CD4-positive, alpha-beta T cell treated with Interleukin-6 at 100 ng/mL for 8 hours (primary cell): ENCODE measurements around the gene CD84.
"Not testable (repeated sequence)": the region's sequence is repeated elsewhere in the genome, so short reads cannot be mapped to it uniquely, and the experiment has no call there.

Source experiments
- DNase-seq: peaks from one replicate; pipeline ENCODE4 v3.0.0-alpha.2; 2020; ENCODE audit warnings: mixed read lengths, low spot score

The CD84 gene

GRCh38 chr1:160569806-160570205, 9.5 kb downstream of the CD84 start:
- no peak for DNase-seq

DNA sequence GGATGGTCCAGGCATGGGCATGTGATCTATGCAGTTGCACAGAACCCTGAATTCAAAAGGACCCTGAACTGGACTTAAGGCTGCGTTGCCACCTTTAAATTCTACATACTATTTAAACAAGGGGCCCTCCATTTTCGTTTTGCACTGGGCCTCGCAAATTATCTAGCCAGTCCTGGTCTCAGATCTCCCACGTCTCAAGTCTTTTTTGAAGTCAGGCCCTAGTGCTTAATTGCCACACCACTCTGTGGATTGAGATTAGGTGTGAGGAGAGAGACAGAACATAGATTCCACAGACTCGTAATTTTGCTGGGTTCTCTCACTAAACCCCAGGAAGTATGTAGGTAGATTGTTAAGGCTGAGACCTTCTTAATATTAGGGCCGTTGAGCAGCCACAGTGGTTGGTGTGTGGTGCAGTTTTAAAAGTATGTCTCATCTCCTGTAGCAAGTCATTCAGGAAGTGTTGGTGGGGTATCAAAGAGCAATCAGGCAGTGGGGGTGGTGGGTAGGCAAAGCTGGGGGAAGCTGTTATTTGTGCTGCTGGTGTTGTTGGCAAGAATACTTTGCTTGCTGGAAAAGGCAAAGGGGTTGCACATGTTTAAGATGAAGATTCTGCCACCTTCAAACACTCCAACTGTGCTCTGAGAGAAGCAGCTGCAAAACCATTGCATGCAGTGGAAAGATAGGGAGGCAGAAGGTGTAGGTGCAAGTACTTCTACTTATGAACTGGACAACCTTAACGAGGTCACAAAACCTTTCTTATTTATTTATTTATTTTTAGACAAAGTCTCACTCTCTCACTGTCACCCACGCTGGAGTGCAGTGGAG, 11.2 kb downstream of the CD84 start:
- peak; percentile 89 for DNase-seq

GRCh38 chr1:160567341-160567740, 12.0 kb downstream of the CD84 start:
- DNase-seq, result no peak

GRCh38 chr1:160565564-160565963, 13.7 kb downstream of the CD84 start:
- no peak for DNase-seq

GRCh38 chr1:160563230-160563629, 16.1 kb downstream of the CD84 start:
- DNase-seq, result not testable (repeated sequence)

DNA sequence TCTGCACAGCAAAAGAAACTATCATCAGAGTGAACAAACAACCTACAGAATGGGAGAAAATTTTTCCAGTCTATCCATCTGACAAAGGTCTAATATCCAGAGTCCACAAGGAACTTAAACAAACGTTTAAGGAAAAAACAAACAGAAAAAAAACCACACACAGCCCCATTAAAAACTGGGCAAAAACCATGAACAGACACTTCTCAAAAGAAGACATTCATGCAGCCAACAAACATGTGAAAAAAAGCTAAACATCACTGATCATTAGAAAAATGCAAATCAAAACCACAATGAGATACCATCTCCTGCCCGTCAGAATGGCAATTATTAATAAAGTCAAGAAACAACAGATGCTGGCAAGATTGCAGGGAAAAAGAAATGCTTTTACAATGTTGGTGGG, 16.6 kb downstream of the CD84 start:
- DNase-seq, result not testable (repeated sequence)

DNA sequence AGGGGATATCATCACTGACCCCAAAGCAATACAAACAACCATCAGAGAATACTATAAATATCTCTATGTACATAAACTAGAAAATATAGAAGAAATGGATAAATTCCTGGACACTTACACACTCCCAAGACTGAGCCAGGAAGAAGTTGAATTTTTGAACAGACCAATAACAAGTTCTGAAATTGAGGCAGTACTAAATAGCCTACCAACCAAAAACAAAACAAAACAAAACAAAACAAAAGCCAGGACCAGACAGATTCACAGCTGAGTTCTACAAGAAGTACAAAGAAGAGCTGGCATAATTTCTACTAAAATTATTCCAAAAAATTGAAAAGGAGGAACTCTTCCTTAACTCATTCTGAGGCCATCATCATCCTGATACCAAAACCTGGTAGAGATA, 18.5 kb downstream of the CD84 start:
- no peak for DNase-seq

- no peak for DNase-seq
Observed at GRCh38 chr1:160560045-160560705, 19.1 kb downstream of the CD84 start.

- DNase-seq, result not testable (repeated sequence)
Observed at GRCh38 chr1:160559437-160559836, 19.9 kb downstream of the CD84 start.

DNA sequence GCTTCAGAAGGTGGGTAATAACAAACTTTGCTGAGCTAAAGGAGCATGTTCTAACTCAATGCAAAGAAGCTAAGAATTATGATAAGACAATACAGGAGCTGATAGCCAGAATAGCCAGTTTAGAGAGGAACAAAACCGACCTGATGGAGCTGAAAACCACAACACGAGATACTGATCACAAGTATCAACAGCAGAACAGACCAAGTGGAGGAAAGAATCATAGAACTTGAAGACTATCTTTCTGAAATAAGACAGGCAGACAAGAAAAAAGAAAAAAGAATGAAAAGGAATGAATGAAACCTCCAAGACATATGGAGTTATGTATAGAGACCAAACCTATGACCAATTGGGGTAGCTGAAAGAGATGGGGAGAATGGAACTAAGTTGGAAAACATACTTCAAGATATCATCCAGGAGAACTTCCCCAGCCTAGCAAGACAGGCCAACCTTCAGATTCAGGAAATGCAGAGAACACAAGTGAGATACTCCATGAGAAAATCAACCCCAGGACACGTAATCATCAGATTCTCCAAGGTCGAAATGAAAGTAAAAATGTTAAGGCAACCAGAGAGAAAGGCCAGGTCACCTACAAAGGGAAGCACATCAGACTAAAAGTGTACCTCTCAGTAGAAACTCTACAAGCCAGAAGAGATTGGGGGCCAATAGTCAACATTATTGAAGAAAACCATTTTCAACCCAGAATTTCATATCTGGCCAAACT, 20.5 kb downstream of the CD84 start:
- no peak for DNase-seq

DNA sequence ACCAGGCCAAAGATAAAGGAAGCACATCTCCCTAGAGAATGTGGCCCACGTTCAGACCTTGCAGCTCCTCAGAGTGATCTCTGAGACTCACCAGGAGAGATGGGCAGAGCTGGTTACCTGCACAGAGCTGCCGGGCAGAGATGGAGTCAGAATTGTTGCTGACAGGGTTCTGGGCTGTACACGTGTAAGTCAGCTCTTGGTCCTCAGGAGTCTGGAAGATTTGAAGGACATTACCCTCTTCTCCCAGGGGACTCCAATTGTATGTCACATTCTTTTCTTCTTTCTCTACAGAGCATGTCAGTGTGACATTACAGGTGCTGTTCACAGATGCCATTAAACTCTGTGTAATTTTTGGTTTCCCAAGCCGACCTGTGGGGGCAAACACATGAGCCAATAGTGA, 25.5 kb downstream of the CD84 start:
- DNase-seq, result no peak

- no peak for DNase-seq
Observed at GRCh38 chr1:160552425-160552824, 26.9 kb downstream of the CD84 start.

GRCh38 chr1:160550572-160551034, 28.7 kb downstream of the CD84 start:
- DNase-seq, result peak; percentile 52

- no peak for DNase-seq
Observed at GRCh38 chr1:160549665-160550006, 29.7 kb downstream of the CD84 start.

DNA sequence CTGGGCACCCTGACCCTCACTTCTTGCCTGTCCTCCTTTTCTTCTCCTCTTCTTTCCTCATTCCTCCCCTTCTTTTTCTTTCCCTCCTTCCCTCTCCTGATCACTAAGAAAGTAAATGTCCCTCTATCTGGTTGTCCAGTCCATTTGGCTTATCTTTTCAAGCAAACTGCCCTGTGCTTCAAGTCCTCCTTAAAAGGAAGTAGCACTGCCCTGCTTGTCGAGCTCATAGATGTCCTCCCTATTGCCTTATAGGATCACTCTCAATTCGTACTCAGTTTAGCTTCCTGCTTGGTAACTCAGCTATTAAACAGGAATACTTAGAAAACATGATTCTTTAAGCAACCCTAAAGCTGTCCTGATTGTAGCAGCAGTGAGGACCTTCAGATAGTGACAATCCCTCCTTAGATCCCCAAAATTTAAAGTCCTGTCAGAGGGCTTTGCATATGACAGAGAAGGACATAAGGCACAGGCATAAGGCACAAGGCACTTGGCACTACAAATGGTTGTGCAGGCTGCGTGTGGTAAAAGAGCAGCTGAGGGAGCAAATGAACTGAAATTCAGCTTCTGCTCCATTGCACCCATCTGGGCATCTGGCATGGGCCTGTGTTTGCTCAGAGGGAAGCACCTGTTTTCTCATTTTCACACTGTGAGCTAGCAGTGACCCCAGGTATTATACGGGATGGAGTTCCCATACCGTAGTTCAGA, 30.2 kb downstream of the CD84 start:
- no peak for DNase-seq

DNA sequence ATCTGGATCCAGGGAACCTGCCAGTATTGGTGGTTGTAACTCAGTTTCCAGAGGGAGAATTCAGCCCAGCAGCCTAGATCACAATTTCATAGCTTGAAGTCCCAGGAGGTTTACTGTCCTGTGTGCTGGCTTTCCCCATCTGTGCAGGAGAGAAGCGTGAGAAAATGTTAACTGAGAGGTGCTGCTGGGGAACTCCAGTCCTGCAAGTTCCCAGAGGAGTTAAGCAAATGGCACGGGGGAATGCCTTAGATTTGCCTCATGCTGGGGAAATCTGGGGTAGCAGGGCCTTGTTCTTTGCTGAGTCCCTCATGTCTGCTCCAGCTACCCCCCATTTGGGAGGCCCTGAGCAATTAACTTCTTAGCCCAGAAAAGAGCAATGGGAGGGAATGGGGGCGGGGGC, 31.1 kb downstream of the CD84 start:
- no peak for DNase-seq

DNA sequence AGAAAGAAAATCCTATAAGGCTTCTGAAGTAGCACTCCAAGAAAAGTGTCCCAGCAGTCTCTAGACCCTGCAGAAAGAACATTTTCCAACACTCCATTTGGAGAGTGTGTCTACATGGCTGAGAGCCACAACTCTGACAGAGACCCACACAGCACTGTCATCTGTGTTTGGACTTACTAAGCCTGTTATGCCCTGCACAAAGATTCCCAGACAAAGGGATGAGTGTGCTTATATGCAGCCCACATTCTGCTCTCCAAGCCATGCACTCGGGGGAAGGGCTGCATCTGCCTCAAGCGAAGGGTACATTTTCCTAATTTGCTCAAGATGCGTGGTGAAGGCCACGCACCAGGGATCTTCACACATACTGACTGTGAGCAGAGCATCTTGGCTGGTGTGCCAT, 31.9 kb downstream of the CD84 start:
- DNase-seq, result no peak

- DNase-seq, result no peak
Observed at GRCh38 chr1:160546942-160547341, 32.4 kb downstream of the CD84 start.

GRCh38 chr1:160544647-160545046, 34.6 kb downstream of the CD84 start:
- peak; percentile 60 for DNase-seq

DNA sequence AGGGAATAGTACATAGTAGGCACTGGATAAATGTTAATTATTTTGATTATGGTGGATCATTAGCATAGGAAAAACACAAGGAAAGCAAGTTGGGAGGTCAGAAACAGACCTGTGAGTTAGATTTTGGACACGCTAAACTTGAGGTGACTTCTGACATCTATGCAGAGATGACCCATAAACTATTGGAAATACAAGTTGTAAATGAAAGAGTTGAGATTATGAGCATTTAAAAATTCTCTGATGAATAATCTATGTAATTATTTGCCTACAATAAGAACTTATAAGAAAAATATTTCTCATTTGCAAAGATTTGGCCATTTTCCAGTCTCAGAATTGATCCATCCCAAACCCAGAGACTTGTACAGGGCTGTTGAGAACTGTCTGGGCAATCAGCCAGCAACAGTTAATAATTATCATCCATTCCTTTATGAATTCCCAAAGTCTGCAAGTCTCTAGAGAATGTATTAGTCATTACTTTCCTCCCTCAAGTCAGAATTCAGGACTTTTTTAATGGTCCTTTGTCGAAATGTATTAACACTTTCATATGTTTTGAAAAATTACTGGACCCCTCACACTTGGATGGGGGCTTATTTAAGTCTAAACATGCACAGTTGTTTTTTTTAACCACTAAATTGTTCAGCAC, 36.9 kb downstream of the CD84 start:
- no peak for DNase-seq

GRCh38 chr1:160541622-160542302, 37.5 kb downstream of the CD84 start:
- DNase-seq, result no peak
